Gastroesophageal sphincter (tissue), 4 donors: ENCODE data around the gene DUOX1. TPM values are rescaled to one million over a fixed set of nuclear protein-coding genes. Genes with fewer than 3 reads are reported as not detected.

Experiments
- ATAC-seq: fragments of 150-250 bp; one replicate; pipeline ENCODE4 v1.9.1; 2016; ENCODE audit warnings: mild to moderate bottlenecking, moderate library complexity
- H3K27ac ChIP-seq, 4 donors: fragments of 200-600 bp; sonication (generic) in 3 of 4; 1 replicate in 3 of 4; 2 replicates in 1 of 4; pipeline ENCODE4 v1.5.1; 2016 to 2019
- H3K27me3 ChIP-seq: fragments of 200-600 bp; sonication (generic); one replicate; pipeline ENCODE4 v1.5.1; 2019
- H3K36me3 ChIP-seq, 2 donors: fragments of 200-600 bp; sonication (generic); one replicate each; pipeline ENCODE4 v1.5.1; 2019; ENCODE audit warnings: control low read depth in 1 of 2
- H3K4me1 ChIP-seq, 3 donors: fragments of 200-600 bp; sonication (generic); 1 replicate in 2 of 3; 2 replicates in 1 of 3; pipeline ENCODE4 v1.5.1; 2016 to 2019; ENCODE audit warnings: control low read depth in 2 of 3
- H3K4me3 ChIP-seq, 2 donors: fragments of 200-600 bp; sonication (generic); one replicate each; pipeline ENCODE4 v1.5.1; 2019; ENCODE audit warnings: mild to moderate bottlenecking in 1 of 2, moderate library complexity in 1 of 2
- H3K9me3 ChIP-seq, 3 donors: fragments of 200-600 bp; sonication (generic); one replicate each; pipeline ENCODE4 v1.5.1; 2017 to 2019; ENCODE audit warnings: control low read depth in 2 of 3
- EP300 ChIP-seq: sonication (generic); formaldehyde crosslinking; IDR thresholded peaks from one replicate; pipeline ENCODE4 v1.6.1; 2017; ENCODE audit warnings: antibody characterized with exemption, mild to moderate bottlenecking
- POLR2A ChIP-seq, 2 donors: fragments of 450-650 bp; IDR thresholded peaks; one replicate each; pipeline ENCODE4 v1.6.1; 2017; ENCODE audit warnings: antibody characterized with exemption in 2 of 2, mild to moderate bottlenecking in 2 of 2, moderate library complexity in 1 of 2
- POLR2AphosphoS5 ChIP-seq: sonication (generic); formaldehyde crosslinking; IDR thresholded peaks from one replicate; pipeline ENCODE4 v1.6.1; 2017; ENCODE audit warnings: antibody characterized with exemption
- WGBS, 2 donors: methylation state at CpG; one replicate each; pipeline ENCODE4 v1.1.5; 2018; ENCODE audit warnings: low coverage in 1 of 2; 5-methylcytosine and 5-hydroxymethylcytosine counted together
- total RNA-seq, 4 donors: library from RNA; depleted of rRNA; stranded (reverse); fragments of >200 nt; gene quantifications; one replicate each; pipeline ENCODE4 v1.1.0, GENCODE V29; 2016
- TF ChIP-seq, protein P1 (sequence below), 4 experiments: fragments of 200-600 bp in 2 of 4; fragments of 450-650 bp in 2 of 4; sonication (generic) in 1 of 4; IDR thresholded peaks; one replicate each; pipeline ENCODE4 v1.5.1; 2017 to 2019; ENCODE audit warnings: antibody characterized with exemption in 4 of 4, mild to moderate bottlenecking in 2 of 4, moderate library complexity in 2 of 4

DUOX1 gene
- total RNA-seq, 4 donors from 2014 or later: 0.08 to 2.7 (median 1.1) TPM

GRCh38 chr15:45148076-45149059 is 18.6 kb downstream of the DUOX1 start:
- no peak for TF ChIP-seq POLR2AphosphoS5
- Histone ChIP-seq H3K4me3 (no peak overlapping the region), H3K9me3 (no peaks in the 10 kb centered on the region), H3K36me3 (peaks cover 0 to 21% of the 10 kb centered on the region in 2 donors), H3K4me1 (no peaks in the 10 kb centered on the region), H3K27ac (no peak overlapping the region), H3K27me3 (peaks cover 10% of the 10 kb centered on the region)
- WGBS, 2 donors: 76 to 100% methylated on average over 2 to 6 of the region's 12 CpGs
- no peak for ATAC-seq

DNA sequence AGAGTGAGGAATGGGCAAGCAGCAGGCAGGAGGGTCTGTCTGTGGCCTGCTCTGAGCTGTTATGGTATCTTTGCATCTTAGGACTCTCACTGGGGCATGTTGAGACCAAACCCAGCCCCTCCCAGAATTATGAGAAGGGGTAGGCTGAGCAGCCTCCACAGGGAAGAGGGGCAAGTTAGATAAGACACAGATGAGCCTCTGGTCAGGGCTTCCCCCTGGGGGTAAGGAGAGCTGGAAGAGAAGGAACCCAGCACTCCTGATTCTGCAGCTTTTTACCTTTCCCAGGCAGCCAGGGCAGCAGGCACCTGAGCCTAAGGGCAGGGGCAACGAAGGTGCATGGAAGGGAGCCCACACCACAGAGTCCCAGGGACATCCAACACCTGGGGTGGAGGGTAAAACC is 19.3 kb downstream of the DUOX1 start:
- TF ChIP-seq, protein P1, sequence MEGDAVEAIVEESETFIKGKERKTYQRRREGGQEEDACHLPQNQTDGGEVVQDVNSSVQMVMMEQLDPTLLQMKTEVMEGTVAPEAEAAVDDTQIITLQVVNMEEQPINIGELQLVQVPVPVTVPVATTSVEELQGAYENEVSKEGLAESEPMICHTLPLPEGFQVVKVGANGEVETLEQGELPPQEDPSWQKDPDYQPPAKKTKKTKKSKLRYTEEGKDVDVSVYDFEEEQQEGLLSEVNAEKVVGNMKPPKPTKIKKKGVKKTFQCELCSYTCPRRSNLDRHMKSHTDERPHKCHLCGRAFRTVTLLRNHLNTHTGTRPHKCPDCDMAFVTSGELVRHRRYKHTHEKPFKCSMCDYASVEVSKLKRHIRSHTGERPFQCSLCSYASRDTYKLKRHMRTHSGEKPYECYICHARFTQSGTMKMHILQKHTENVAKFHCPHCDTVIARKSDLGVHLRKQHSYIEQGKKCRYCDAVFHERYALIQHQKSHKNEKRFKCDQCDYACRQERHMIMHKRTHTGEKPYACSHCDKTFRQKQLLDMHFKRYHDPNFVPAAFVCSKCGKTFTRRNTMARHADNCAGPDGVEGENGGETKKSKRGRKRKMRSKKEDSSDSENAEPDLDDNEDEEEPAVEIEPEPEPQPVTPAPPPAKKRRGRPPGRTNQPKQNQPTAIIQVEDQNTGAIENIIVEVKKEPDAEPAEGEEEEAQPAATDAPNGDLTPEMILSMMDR (IDR thresholded peaks at IDR 0.05): no peak
- TF ChIP-seq POLR2AphosphoS5: no peak
- no peak for TF ChIP-seq EP300
- no peak for TF ChIP-seq POLR2A (IDR thresholded peaks at IDR 0.05)
- Histone ChIP-seq H3K36me3 (peaks cover 0 to 21% of the 10 kb centered on the region in 2 donors), H3K4me1 (no peaks in the 10 kb centered on the region), H3K4me3 (no peak overlapping the region), H3K27me3 (peaks cover 6% of the 10 kb centered on the region), H3K9me3 (no peaks in the 10 kb centered on the region), H3K27ac (no peak overlapping the region)
- 75 to 100% methylated on average over 1 of the region's 1 CpG for WGBS, 2 donors
- no peak for ATAC-seq

DNA sequence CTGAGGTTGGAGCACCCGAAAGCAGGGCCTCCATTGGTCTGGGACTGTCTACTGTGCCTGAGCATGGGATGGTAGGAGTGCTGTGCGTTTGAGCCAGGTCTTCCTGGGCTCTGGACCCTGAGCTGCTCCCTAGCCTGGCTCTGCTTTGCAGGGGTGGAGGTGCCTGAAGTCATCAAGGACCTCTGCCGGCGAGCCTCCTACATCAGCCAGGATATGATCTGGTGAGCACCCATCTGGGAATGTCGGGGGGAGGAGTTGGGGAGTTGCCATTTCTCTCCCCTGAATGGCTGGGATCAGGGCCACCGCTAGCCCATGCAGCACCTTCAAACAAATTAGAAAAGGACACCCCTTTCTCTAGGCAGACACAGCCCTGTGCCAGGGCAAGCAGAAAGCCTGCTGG is 20.7 kb downstream of the DUOX1 start:
- no peak for TF ChIP-seq EP300
- TF ChIP-seq, protein P1 (IDR thresholded peaks at IDR 0.05): no peak
- TF ChIP-seq POLR2A (IDR thresholded peaks at IDR 0.05): no peak
- no peak for TF ChIP-seq POLR2AphosphoS5
- H3K27ac ChIP-seq: no peak overlapping the region
- H3K4me3 ChIP-seq: no peak overlapping the region
- H3K27me3 ChIP-seq: no peaks in the 10 kb centered on the region
- WGBS, 2 donors: 90% methylated on average over 2 of the region's 6 CpGs; no CpG with 5 or more reads in 1 of the 2 donors
- H3K36me3 ChIP-seq: peaks cover 0 to 21% of the 10 kb centered on the region in 2 donors
- H3K9me3 ChIP-seq: no peaks in the 10 kb centered on the region
- ATAC-seq: no peak
- H3K4me1 ChIP-seq: no peaks in the 10 kb centered on the region

DNA sequence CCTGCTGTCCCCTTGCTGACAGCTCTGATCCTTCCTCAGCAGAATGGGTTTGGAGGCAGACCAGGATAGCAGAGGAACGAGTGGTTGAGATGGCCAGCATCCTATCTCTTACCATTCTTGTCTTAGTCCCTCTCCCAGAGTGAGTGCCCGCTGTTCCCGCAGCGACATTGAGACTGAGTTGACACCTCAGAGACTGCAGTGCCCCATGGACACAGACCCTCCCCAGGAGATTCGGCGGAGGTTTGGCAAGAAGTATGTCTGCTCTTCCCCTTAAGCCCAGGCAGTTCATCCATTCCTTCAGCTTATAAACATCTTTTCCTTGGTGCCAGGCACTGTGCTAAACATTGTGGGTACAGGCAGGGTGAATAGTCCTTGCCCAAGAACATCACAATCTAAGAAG is 21.2 kb downstream of the DUOX1 start:
- no peaks in the 10 kb centered on the region for H3K9me3 ChIP-seq

GRCh38 chr15:45151998-45152828 is 22.4 kb downstream of the DUOX1 start:
- H3K36me3 ChIP-seq: peaks cover 0 to 21% of the 10 kb centered on the region in 2 donors
- no peak for ATAC-seq
- H3K4me3 ChIP-seq: no peak overlapping the region
- no peaks in the 10 kb centered on the region for H3K9me3 ChIP-seq
- WGBS, 2 donors: 91 to 97% methylated on average over 6 to 26 of the region's 36 CpGs
- H3K27me3 ChIP-seq: no peaks in the 10 kb centered on the region
- H3K27ac ChIP-seq: no peak overlapping the region
- TF ChIP-seq POLR2A (IDR thresholded peaks at IDR 0.05) (no peak), EP300 (no peak), POLR2AphosphoS5 (no peak)
- TF ChIP-seq, protein P1 (IDR thresholded peaks at IDR 0.05): no peak
- H3K4me1 ChIP-seq: no peaks in the 10 kb centered on the region

More for the DNA sequence above, 21.2 kb downstream of the DUOX1 start:
- Histone ChIP-seq H3K36me3 (peaks cover 0 to 21% of the 10 kb centered on the region in 2 donors), H3K27ac (no peak overlapping the region), H3K4me3 (no peak overlapping the region), H3K4me1 (no peaks in the 10 kb centered on the region), H3K27me3 (no peaks in the 10 kb centered on the region)
- TF ChIP-seq EP300: no peak
- WGBS, 2 donors: 84 to 100% methylated on average over 2 to 5 of the region's 6 CpGs
- no peak for ATAC-seq
